ENCODE results near the gene CCM2L.
"Not testable (repeated sequence)": the region's sequence is repeated elsewhere in the genome, so short reads cannot be mapped to it uniquely, and the experiment has no call there.

The CCM2L gene

DNA sequence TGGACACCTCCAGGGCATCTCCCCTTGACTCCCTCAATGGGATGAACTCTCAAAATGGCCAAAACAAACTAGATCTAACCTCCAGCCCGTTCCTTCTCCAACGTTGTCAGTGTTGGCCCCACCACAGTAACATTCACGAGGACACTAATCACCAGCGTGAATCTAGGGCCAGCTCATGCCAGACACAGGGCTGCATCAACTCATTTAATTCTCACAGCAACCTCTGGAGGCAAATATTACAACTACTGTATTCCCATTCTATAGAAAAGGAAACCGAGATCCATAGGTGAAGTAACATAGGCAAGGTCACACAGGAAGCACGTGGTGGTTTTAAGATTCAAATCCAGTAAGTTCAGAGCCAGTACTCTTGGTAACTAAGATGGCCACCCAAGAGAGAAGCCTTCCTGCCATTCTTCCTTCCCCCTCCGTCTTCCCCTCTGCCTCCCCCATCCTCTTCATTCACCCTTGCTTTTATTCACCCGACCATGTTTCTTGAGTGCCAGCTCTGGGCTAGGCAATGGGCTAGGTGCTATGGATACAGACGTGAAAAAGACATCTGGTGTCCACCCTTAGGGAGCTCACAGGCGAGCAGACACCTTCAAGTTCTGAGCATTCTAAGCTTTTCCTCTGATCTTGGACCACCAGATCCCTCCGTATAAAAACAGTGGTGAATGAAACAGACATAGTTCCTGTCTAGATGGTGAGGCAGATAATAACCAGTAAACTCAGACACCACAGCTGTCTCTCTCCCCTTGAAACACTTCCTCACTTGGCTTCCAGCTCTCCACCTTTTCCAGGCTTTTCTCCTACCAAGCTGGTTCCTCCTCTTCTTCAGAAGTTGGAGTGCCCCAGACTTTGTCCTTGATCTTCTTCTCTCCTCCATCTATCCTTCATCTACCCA, 9.6 kb downstream of the CCM2L start:
- in situ Hi-C loops (cut with MboI; ENCODE audit: low pct_unique_long_range_greater_than_20kb, low sequenced_read_pairs) = loop anchor here (10.0 kb wide), 1 partner anchor 165 kb away; no protein-coding TSS in a partner anchor
- DNase-seq = peak; percentile 42

DNA sequence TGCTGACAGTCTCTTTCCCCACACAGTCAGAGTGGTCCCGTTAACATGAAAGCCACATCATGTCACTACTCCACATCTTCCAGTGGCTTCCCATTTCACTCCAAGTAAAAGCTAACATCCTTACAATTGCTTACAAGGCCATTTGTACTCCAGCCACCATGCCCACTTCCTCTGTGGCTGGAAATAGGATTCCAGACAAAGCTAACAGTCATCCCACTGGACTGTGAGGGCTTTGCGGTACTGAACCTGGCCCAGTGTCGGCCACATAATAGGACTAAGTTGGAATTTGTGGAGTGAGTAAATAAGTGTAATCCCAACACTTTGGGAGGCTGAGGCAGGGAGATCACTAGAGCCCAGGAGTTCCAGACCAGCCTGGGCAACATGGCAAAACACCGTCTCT, 10.9 kb downstream of the CCM2L start:
- DNase-seq = no peak
- in situ Hi-C loops (cut with MboI; ENCODE audit: low pct_unique_long_range_greater_than_20kb, low sequenced_read_pairs) = loop anchor here (10.0 kb wide), 1 partner anchor 166 kb away; no protein-coding TSS in a partner anchor

DNA sequence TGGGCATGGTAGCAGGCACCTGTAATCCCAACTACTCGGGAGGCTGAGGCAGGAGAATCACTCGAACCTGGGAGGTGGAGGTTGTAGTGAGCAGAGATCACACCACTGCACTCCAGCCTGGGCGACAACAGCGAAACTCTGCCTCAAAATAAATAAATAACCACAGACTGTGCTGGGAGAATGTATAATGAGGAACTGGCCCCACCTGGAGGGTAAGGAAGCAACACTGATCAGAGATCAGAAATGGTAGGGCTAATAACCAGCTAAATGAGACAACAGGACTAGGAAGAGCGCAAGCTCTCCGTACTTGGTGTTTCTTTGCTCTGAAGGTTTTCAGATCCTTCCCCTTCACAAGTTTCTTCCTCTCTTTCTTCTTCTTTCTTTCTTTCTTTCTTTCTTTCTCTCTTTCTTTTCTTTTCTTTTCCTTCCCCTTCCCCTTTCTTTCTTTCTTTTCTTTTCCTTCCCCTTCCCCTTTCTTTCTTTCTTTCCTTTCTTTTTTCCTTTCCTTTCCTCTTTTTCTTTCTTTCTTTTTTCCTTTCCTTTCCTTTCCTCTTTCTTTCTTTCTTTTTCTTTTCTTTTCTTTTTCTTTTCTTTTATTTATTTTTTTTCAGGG, 14.6 kb downstream of the CCM2L start:
- peak; percentile 23 for DNase-seq

DNA sequence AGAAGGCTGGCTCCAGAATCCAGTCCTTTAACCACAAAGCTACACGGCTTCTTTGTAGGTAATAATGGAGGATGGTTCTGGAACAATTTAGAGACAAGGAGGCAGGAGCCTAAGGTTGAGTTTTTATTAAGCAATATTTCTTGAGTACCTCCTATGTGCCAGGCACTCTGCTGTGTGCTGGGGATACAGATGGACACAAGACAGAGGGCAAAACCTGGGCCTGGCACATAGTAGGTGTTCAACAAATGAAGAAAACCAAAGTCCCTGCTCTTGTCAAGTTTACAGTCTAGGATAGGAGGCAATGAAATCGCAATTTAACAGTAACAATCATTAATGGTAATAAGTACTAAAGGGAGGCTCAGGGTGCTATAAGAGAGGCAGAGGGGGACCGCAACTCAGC, 17.4 kb downstream of the CCM2L start:
- DNase-seq = no peak
- in situ Hi-C loops (cut with MboI; ENCODE audit: low pct_unique_long_range_greater_than_20kb, low sequenced_read_pairs) = loop anchor here (10.0 kb wide), 1 partner anchor 173 kb away; no protein-coding TSS in a partner anchor

More for the DNA sequence above, 14.6 kb downstream of the CCM2L start:
- in situ Hi-C loops (cut with MboI; ENCODE audit: low pct_unique_long_range_greater_than_20kb, low sequenced_read_pairs) = loop anchor here (10.0 kb wide), 1 partner anchor 170 kb away; no protein-coding TSS in a partner anchor

DNA sequence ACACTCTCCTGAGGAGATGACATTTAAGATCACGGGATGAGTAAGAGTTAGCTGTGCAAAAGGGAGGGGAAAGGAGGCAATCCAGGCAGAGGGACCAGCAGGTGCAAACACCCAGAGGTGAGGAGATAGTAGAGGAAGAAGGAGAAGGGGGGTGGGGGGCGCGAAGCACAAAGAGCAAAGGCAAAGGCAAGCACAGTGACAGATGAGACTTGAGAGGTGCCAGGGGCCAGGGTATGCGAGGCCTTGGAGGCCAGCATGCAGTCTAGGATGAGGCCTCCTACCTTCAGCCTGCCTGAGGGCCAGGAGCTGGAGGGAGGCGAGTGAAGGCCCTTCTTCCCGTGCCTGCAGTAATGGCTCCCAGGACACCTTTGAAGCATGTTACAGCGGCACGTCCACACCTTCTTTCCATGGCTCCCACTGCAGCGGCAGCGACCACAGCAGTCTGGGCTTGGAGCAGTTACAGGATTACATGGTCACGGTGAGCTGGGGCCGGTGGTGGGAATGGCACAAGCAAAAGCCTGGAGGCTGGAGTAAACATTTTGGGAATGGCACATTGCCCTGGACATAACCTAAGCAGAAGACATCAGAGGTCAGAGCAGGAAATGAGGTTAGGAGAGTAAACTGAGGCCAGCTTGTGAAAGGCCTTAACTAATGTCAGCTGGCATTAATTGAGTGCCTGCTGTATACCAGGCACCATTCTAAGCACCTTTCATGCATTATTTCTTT, 18.6 kb downstream of the CCM2L start:
- in situ Hi-C loops (cut with MboI; ENCODE audit: low pct_unique_long_range_greater_than_20kb, low sequenced_read_pairs) = loop anchor here (10.0 kb wide), 1 partner anchor 174 kb away; no protein-coding TSS in a partner anchor
- no peak for DNase-seq

DNA sequence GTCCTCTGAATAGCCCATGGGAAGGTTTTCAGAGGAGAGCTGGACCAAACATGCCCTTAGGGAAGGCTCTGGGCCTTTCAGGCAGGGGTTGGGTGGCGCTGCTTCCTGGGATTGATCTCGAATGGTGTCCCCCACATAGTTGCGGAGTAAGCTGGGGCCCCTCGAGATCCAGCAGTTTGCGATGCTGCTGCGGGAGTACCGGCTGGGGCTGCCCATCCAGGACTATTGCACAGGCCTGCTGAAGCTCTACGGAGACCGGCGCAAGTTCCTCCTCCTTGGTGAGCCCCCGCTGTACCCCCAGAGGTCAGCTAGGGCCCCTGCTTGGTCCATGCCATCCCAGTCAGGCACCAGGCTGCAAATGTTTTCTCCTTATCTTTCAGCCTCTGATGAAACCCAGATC, 19.3 kb downstream of the CCM2L start:
- in situ Hi-C loops (cut with MboI; ENCODE audit: low pct_unique_long_range_greater_than_20kb, low sequenced_read_pairs) = loop anchor here (10.0 kb wide), 1 partner anchor 175 kb away; no protein-coding TSS in a partner anchor
- DNase-seq = no peak

DNA sequence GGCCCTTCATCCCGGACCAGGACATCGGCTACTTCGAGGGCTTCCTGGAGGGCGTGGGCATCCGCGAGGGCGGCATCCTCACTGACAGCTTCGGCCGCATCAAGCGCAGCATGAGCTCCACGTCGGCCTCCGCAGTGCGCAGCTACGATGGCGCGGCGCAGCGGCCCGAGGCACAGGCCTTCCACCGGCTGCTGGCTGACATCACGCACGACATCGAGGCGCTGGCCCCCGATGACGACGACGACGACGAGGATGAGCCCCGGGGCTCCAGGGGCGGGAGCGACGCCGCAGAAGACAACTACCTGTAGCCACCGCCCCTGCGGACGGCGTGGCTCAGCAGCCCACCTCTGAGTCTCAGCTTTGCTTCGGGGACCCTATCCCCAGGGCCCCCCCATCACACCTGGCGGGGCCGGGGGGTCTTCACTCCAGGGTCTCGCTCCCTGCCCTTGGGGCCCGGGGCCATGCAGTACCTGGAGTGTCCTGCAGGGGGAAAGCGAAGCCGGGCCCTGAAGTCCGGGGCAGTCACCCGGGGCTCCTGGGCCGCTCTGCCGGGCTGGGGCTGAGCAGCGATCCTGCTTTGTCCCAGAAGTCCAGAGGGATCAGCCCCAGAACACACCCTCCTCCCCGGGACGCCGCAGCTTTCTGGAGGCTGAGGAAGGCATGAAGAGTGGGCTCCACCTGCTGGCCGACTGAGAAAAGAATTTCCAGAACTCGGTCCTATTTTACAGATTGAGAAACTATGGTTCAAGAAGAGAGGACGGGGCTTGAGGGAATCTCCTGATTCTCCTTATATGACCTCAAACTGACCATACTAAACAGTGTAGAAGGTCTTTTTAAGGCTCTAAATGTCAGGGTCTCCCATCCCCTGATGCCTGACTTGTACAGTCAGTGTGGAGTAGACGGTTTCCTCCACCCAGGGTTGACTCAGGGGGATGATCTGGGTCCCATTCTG, 21.0 kb downstream of the CCM2L start:
- in situ Hi-C loops (cut with MboI; ENCODE audit: low pct_unique_long_range_greater_than_20kb, low sequenced_read_pairs) = loop anchor here (10.0 kb wide), 1 partner anchor 64 kb away; no protein-coding TSS in a partner anchor
- DNase-seq = peak; percentile 76

DNA sequence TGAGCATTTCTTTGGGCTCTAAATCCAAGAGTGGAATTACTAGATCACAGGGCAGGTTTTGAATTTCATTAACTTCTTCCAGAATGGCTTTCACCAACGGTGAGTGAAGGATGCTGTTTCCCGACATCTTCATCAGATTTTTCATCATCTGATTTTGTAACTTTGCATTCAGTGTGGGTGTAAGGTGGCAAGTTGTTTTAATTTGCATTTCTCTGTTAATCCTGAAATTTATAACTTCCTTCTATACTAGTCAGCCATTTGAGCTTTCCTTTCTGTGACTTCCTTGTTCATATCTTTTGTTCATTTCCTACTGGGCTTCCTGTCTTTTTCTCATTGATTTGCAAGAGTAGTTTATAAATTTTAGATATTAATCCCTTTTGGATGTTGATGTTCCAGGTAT, 23.1 kb downstream of the CCM2L start:
- DNase-seq = no peak
- in situ Hi-C loops (cut with MboI; ENCODE audit: low pct_unique_long_range_greater_than_20kb, low sequenced_read_pairs) = loop anchor here (10.0 kb wide), 1 partner anchor 61 kb away; no protein-coding TSS in a partner anchor

DNA sequence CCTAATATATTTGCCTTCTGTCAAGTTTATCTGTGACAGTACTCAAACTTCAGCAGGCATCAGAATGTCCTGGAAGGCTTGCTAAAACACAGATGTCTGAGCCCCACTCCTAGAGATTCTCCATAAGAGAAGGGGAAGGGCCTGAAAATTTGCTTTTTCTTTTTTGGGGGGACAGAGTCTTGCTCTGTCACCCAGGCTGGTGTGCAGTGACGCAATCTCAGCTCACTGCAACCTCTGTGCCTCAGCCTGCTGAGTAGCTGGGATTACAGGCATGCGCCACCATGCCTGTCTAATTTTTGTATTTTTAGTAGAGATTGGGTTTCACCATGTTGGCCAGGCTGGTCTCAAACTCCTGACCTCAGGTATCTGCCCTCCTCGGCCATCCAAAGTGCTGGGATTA, 23.5 kb downstream of the CCM2L start:
- not testable (repeated sequence) for DNase-seq
- in situ Hi-C loops (cut with MboI; ENCODE audit: low pct_unique_long_range_greater_than_20kb, low sequenced_read_pairs) = loop anchor here (10.0 kb wide), 1 partner anchor 61 kb away; no protein-coding TSS in a partner anchor

DNA sequence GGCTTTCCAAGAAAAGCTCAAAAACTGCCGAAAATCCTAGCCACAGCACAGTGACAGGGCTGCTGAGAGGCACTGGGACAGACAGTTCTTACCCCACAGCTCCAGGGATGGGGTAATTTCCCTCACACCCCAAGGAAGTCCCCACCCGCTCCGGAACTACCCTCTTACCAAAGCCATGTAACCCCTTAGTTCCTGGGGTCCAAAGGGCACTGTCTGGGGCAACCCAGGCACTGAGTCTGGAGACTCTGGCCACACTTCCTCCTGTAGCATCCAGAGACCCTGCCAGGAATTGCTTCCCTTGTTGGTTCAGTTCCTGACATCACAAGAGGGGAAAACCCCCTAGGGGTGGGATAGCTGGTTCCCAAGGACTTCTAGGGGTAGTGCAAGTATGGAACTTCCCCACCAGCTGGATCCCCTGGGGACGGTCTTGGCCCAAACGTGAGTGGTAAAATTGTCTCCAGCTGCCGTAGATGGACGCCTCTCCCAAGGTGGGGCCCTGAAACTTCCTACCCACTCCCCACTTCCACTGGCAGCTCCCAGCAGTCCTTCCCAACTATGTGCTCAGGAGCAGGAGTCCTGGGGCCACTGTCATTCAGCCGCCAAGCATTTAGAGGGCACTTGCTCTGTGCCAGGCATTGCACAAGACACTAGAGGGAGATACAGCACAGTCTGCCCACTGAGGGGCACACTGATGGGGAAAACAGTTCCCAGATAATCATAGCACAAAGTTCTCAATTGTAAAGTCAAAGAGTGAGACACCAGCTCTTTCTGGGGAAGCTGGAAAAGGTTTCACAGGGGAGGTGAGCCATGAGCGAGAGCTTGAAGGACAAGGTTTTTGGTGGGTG, 24.6 kb downstream of the CCM2L start:
- DNase-seq = peak; percentile 49
- in situ Hi-C loops (cut with MboI; ENCODE audit: low pct_unique_long_range_greater_than_20kb, low sequenced_read_pairs) = loop anchor here (10.0 kb wide), 1 partner anchor 60 kb away; no protein-coding TSS in a partner anchor

DNA sequence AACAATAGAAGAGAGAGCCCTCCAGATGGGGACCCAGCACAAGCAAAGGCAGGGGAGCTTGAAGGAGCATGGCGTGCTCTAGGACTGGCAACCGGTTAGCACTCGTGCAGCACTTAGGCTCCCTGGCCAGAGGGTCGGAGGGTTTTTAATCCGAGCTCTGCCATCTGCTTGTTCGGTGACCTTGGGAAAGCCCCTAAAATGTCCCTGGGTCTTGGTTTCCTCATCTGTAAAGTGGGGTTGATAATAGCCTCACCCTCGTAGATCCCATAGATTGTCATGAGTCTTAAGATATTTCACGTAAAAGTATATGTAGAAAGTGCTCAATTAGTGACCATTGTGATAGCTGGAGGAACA, 25.2 kb downstream of the CCM2L start:
- no peak for DNase-seq
- in situ Hi-C loops (cut with MboI; ENCODE audit: low pct_unique_long_range_greater_than_20kb, low sequenced_read_pairs) = loop anchor here (10.0 kb wide), 1 partner anchor 59 kb away; no protein-coding TSS in a partner anchor

DNA sequence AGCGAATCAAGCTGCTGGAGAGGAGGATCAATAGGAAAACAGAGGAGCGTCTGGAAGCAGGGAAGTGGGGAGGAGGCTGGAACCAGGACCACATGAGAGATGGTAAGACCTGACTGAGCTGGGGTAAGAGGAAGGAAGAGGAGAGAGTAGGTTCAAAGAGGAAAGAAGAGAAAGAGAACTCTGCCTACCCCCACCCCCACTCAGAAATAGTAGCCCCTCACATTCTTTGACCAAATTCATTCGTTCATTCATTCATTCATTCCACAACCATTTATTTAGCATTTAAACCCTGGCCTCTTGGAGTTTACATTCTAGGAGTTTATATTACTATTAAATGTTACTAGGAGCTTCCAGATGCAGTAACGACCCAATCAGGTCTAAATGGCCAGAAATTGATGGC, 26.0 kb downstream of the CCM2L start:
- no peak for DNase-seq
- in situ Hi-C loops (cut with MboI; ENCODE audit: low pct_unique_long_range_greater_than_20kb, low sequenced_read_pairs) = loop anchor here (10.0 kb wide), 1 partner anchor 59 kb away; no protein-coding TSS in a partner anchor

DNA sequence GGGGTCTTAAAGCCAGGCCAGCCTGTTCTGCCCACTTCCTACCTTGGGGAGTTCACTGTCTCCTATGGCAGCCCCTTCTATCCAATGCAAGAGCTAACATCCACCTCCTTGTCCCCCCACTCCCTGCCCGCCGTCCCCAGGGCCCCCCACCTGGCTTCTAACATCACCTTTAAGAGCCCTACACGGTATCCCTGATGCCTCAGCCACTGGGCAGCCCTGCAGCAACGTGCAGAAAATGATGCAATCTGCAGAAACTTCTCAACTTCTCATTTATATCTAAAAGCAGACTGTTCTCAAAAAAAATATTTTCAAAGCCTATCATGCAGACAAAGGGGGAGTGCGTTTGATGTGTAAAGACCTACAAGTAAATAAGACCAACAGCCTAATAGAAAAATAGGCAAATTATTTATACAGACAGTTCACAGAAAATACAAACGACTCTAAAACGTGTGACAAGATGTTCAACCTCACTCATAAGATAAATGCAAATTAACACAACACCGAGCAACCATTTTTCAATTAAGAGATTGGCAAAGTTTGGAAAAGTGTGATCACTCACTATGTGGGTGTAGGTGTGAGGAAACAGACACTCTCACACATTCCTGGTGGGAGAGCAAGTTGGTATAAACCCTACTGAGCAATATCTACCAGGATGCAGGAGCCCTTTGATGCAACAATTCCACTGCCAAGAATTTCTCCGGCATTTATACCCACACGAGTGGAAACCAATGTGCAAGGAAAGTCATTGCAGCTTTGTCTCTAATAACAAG, 26.7 kb downstream of the CCM2L start:
- no peak for DNase-seq
- in situ Hi-C loops (cut with MboI; ENCODE audit: low pct_unique_long_range_greater_than_20kb, low sequenced_read_pairs) = loop anchor here (10.0 kb wide), 1 partner anchor 58 kb away; no protein-coding TSS in a partner anchor

DNA sequence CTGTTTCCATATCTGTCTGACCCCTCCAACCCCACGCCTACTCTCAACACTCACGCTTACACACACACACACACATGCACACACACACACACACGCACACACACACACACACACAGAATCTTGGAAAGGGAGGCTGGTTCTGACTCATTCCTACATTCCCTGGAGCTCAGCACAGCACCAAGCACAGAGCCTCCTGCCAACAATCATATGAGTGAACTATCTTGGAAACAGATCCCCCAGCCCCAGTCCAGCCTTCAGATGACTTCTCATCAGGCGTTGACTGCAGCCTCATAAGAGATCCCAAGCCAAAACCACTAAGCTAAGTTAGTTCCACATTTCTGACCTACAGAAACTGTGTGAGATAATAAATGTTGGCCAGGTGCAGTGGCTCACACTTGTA, 27.7 kb downstream of the CCM2L start:
- in situ Hi-C loops (cut with MboI; ENCODE audit: low pct_unique_long_range_greater_than_20kb, low sequenced_read_pairs) = loop anchor here (10.0 kb wide), 1 partner anchor 57 kb away; no protein-coding TSS in a partner anchor
- peak; percentile 50 for DNase-seq

DNA sequence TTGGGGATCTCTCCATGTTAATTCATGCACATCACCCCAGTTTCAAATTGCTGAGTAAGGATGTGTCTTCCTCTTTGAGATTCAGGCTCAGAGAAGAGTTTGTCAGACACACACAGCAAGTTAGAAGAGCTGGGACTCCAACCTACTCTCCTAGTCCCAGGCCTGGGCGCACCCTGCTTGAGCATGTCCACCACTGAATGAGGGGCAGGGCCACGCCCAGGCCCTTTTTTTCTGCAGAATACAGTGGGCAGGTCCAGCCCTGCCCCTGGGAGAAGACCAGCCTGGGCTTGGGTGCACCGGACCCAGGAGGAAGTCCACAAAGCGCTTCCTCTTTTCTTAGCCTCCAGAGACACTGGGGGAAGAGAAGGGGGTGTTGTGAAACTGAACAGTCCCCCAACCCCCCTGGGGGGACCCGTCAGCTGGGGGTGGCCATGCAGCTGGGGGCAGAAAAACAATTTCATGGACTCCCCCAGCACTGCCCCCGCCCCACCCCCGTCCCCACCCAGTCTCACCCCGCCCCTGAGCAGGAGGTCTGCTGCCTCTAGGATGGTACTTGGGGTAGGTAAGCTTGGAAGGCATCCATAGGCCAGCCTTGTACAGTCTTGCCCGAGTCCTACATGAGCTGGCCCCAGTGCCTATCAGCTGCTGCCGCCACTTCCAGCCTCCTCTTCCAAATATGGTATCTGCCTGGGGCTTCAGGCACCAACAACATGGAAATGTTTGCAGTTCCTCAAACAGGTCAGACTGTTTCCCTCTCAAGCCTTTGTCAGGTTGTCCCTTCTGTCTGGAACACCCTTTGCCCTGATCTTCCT, 30.1 kb downstream of the CCM2L start:
- in situ Hi-C loops (cut with MboI; ENCODE audit: low pct_unique_long_range_greater_than_20kb, low sequenced_read_pairs) = no loop called here
- DNase-seq = peak; percentile 86

DNA sequence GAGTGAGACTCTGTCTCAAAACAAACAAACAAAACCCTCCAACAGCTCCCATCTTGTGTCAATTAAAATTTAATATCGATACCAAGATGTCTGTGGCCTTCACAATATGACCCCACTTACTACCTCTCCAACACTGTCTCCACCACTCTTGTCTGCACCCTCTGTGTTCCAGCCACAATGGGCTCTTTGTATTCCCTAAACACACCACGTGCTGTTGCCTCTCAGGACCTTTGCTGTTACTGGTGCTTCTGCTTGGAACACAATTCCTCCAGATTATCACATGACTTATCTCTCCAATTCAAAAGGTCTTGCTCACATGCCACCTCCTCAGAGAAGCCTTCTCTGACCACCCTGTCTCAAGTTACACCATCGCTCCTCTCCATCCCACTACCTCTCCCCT, 35.8 kb downstream of the CCM2L start:
- in situ Hi-C loops (cut with MboI; ENCODE audit: low pct_unique_long_range_greater_than_20kb, low sequenced_read_pairs) = no loop called here
- no peak for DNase-seq

Measured in KBM-7 (cell line).